HG03469 (cell line): Measurements from ENCODE around the gene JSRP1.
"Not testable (repeated sequence)": the region's sequence is repeated elsewhere in the genome, so short reads cannot be mapped to it uniquely, and the experiment has no call there.

ENCODE experiments used
- ATAC-seq: cut with Tn5 transposase; IDR thresholded peaks from one replicate; pipeline ENCODE4 v1.9.1; 2021; ENCODE audit warnings: mild to moderate bottlenecking, moderate library complexity, moderate number of reproducible peaks; ENCODE audit not compliant: unreplicated experiment

JSRP1 gene

GRCh38 chr19:2282862-2283237 is 26.6 kb upstream of the JSRP1 start:
- ATAC-seq: no peak

- ATAC-seq: no peak
Observed at GRCh38 chr19:2282062-2282861, 26.0 kb upstream of the JSRP1 start, which contains the start of gene PEAK3. Gene PEAK3, minus strand, starts transcription at chr19:2282175. Its CDS starts 1,244 bp downstream, at chr19:2280931.

GRCh38 chr19:2281265-2282061 is 25.2 kb upstream of the JSRP1 start:
- ATAC-seq: not testable (repeated sequence)

- ATAC-seq: no peak
Observed at GRCh38 chr19:2280633-2281264, 24.5 kb upstream of the JSRP1 start.

- ATAC-seq: no peak
Observed at GRCh38 chr19:2278459-2279158, 22.4 kb upstream of the JSRP1 start.

GRCh38 chr19:2277138-2277537 is 20.9 kb upstream of the JSRP1 start:
- ATAC-seq: no peak

- ATAC-seq: no peak
Observed at GRCh38 chr19:2276429-2276986, 20.3 kb upstream of the JSRP1 start.

GRCh38 chr19:2275588-2276428 is 19.6 kb upstream of the JSRP1 start:
- no peak for ATAC-seq

- no peak for ATAC-seq
Observed at GRCh38 chr19:2274931-2275535, 18.8 kb upstream of the JSRP1 start.

- ATAC-seq: no peak
Observed at GRCh38 chr19:2274185-2274711, 18.0 kb upstream of the JSRP1 start.

- ATAC-seq: no peak
Observed at GRCh38 chr19:2273356-2274184, 17.4 kb upstream of the JSRP1 start.

- no peak for ATAC-seq
Observed at GRCh38 chr19:2271234-2272103, 15.3 kb upstream of the JSRP1 start.

- ATAC-seq: no peak
Observed at GRCh38 chr19:2270423-2271233, 14.4 kb upstream of the JSRP1 start.

GRCh38 chr19:2270157-2270422 is 13.9 kb upstream of the JSRP1 start:
- ATAC-seq: no peak

- peak; percentile 39 for ATAC-seq
Observed at GRCh38 chr19:2269244-2270156, 13.3 kb upstream of the JSRP1 start.

GRCh38 chr19:2268861-2269243 is 12.6 kb upstream of the JSRP1 start:
- ATAC-seq: no peak
